HepG2 (cell line): ENCODE results near the gene TRAPPC12. TPM values are rescaled to one million over a fixed set of nuclear protein-coding genes. Genes with fewer than 3 reads are reported as not detected.

Experiments
- KMT2A ChIP-seq: sonication (generic); formaldehyde crosslinking; IDR thresholded peaks from 2 replicates; pipeline ENCODE4 v1.4.0; 2020; ENCODE audit warnings: missing genetic modification reagents
- POLR2AphosphoS2 ChIP-seq: IDR thresholded peaks from 2 replicates; pipeline ENCODE4 v1.6.1; 2011; ENCODE audit warnings: low read depth, low read length, improper control_type of control experiment
- RNF2 ChIP-seq: fragments of 450-650 bp; conservative IDR thresholded peaks from 2 replicates; pipeline ENCODE4 v1.6.1; 2016; ENCODE audit warnings: low read depth
- ZIK1 ChIP-seq: sonication (generic); formaldehyde crosslinking; IDR thresholded peaks from 2 replicates; pipeline ENCODE4 v1.5.0; 2020; ENCODE audit warnings: mild to moderate bottlenecking, low read depth, missing genetic modification reagents, borderline replicate concordance
- ZNF552 ChIP-seq: sonication (generic); formaldehyde crosslinking; IDR thresholded peaks from 2 replicates; pipeline ENCODE4 v1.9.0; 2022; ENCODE audit warnings: missing genetic modification reagents, mild to moderate bottlenecking, borderline replicate concordance
- polyA plus RNA-seq, 8 experiments: library from polyadenylated mRNA; depleted of rRNA in 3 of 8; stranded (reverse) in 7 of 8; unstranded in 1 of 8; fragments of >200 nt; fragmentation: Illumina TruSeq in 4 of 8; extraction: Trizol in 4 of 8; gene quantifications; 2 replicates each; pipeline versions ENCODE4 v1.2.1 to v1.2.3, GENCODE V29; 2011 to 2016; ENCODE audit warnings: low read depth in 4 of 8, missing spikeins in 1 of 8, mixed read lengths in 1 of 8; ENCODE audit not compliant: insufficient read depth in 1 of 8
- total RNA-seq, 5 experiments: library from RNA; depleted of rRNA; stranded (reverse); fragments of >200 nt; fragmentation: Illumina TruSeq; extraction: Trizol; gene quantifications; 2 replicates each; pipeline ENCODE4 v1.2.3, GENCODE V29; 2016; ENCODE audit warnings: low read depth in 1 of 5
- TF ChIP-seq, protein P1 (sequence below): sonication (generic); formaldehyde crosslinking; IDR thresholded peaks from 2 replicates; pipeline ENCODE4 v1.4.0; 2020; ENCODE audit warnings: missing genetic modification reagents
- TF ChIP-seq, protein P2 (sequence below): sonication (generic); formaldehyde crosslinking; IDR thresholded peaks from 2 replicates; pipeline ENCODE4 v1.4.0; 2020; ENCODE audit warnings: missing genetic modification reagents, borderline replicate concordance
- TF ChIP-seq, protein P3 (sequence below): IDR thresholded peaks from 2 replicates; pipeline ENCODE4 v1.6.1; 2012; ENCODE audit warnings: low read length, improper control_type of control experiment
- TF ChIP-seq, protein P4 (sequence below): sonication (generic); formaldehyde crosslinking; IDR thresholded peaks from 2 replicates; pipeline ENCODE4 v1.4.0; 2020; ENCODE audit warnings: missing genetic modification reagents
- TF ChIP-seq, protein P5 (sequence below): sonication (generic); formaldehyde crosslinking; IDR thresholded peaks from 2 replicates; pipeline ENCODE4 v1.5.1; 2020; ENCODE audit warnings: missing genetic modification reagents, mild to moderate bottlenecking, borderline replicate concordance

Gene TRAPPC12
- total and polyA plus RNA-seq, 2 of the 13 experiments (the other 11 are each of a cell fraction or from before 2014, with no cell fraction given): 46.4 to 97.7 TPM

DNA sequence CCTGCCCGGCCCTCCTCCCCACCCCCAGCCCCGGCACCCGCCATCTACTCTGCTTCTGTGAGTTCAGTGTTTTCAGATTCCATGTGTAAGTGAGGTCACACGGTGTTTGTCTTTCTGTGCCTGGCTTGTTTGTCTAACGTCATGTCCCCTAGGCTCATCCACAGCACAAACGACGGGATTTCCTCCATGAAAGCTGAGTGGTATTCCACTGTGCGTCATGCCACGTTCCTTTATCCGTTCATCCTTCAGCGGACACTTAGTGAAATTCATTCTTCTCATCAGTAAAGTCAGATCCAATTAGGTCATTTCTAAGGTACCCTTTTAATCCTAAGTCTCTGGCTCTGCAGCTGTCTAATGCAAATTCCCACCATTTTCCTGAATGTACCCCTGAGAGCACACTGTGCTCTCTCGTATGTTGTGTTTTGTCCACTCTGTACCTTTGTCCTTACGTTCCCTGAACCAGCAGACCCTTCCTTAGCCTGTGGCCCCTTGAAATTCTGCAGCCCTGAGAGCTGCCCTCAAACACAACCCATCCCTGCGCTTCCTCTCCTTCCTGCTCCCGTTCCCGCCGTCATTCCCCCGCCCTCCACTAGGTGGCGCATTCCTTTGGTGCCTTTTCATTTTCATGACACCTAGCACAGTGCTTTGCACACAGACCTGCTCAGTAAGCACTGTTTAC, 44.1 kb downstream of the TRAPPC12 start (continued):
- TF ChIP-seq, protein P1, sequence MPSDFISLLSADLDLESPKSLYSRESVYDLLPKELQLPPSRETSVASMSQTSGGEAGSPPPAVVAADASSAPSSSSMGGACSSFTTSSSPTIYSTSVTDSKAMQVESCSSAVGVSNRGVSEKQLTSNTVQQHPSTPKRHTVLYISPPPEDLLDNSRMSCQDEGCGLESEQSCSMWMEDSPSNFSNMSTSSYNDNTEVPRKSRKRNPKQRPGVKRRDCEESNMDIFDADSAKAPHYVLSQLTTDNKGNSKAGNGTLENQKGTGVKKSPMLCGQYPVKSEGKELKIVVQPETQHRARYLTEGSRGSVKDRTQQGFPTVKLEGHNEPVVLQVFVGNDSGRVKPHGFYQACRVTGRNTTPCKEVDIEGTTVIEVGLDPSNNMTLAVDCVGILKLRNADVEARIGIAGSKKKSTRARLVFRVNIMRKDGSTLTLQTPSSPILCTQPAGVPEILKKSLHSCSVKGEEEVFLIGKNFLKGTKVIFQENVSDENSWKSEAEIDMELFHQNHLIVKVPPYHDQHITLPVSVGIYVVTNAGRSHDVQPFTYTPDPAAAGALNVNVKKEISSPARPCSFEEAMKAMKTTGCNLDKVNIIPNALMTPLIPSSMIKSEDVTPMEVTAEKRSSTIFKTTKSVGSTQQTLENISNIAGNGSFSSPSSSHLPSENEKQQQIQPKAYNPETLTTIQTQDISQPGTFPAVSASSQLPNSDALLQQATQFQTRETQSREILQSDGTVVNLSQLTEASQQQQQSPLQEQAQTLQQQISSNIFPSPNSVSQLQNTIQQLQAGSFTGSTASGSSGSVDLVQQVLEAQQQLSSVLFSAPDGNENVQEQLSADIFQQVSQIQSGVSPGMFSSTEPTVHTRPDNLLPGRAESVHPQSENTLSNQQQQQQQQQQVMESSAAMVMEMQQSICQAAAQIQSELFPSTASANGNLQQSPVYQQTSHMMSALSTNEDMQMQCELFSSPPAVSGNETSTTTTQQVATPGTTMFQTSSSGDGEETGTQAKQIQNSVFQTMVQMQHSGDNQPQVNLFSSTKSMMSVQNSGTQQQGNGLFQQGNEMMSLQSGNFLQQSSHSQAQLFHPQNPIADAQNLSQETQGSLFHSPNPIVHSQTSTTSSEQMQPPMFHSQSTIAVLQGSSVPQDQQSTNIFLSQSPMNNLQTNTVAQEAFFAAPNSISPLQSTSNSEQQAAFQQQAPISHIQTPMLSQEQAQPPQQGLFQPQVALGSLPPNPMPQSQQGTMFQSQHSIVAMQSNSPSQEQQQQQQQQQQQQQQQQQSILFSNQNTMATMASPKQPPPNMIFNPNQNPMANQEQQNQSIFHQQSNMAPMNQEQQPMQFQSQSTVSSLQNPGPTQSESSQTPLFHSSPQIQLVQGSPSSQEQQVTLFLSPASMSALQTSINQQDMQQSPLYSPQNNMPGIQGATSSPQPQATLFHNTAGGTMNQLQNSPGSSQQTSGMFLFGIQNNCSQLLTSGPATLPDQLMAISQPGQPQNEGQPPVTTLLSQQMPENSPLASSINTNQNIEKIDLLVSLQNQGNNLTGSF (CRISPR knock-in tag): no peak
- TF ChIP-seq, protein P2, sequence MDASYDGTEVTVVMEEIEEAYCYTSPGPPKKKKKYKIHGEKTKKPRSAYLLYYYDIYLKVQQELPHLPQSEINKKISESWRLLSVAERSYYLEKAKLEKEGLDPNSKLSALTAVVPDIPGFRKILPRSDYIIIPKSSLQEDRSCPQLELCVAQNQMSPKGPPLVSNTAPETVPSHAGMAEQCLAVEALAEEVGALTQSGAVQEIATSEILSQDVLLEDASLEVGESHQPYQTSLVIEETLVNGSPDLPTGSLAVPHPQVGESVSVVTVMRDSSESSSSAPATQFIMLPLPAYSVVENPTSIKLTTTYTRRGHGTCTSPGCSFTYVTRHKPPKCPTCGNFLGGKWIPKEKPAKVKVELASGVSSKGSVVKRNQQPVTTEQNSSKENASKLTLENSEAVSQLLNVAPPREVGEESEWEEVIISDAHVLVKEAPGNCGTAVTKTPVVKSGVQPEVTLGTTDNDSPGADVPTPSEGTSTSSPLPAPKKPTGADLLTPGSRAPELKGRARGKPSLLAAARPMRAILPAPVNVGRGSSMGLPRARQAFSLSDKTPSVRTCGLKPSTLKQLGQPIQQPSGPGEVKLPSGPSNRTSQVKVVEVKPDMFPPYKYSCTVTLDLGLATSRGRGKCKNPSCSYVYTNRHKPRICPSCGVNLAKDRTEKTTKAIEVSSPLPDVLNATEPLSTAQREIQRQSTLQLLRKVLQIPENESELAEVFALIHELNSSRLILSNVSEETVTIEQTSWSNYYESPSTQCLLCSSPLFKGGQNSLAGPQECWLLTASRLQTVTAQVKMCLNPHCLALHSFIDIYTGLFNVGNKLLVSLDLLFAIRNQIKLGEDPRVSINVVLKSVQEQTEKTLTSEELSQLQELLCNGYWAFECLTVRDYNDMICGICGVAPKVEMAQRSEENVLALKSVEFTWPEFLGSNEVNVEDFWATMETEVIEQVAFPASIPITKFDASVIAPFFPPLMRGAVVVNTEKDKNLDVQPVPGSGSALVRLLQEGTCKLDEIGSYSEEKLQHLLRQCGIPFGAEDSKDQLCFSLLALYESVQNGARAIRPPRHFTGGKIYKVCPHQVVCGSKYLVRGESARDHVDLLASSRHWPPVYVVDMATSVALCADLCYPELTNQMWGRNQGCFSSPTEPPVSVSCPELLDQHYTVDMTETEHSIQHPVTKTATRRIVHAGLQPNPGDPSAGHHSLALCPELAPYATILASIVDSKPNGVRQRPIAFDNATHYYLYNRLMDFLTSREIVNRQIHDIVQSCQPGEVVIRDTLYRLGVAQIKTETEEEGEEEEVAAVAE (CRISPR knock-in tag): no peak; the same call in 1 of the 2 replicates
- TF ChIP-seq ZNF552 (no peak), KMT2A (CRISPR knock-in tag) (no peak), POLR2AphosphoS2 (no peak), ZIK1 (CRISPR knock-in tag) (no peak), RNF2 (no peak)
- TF ChIP-seq, protein P3, sequence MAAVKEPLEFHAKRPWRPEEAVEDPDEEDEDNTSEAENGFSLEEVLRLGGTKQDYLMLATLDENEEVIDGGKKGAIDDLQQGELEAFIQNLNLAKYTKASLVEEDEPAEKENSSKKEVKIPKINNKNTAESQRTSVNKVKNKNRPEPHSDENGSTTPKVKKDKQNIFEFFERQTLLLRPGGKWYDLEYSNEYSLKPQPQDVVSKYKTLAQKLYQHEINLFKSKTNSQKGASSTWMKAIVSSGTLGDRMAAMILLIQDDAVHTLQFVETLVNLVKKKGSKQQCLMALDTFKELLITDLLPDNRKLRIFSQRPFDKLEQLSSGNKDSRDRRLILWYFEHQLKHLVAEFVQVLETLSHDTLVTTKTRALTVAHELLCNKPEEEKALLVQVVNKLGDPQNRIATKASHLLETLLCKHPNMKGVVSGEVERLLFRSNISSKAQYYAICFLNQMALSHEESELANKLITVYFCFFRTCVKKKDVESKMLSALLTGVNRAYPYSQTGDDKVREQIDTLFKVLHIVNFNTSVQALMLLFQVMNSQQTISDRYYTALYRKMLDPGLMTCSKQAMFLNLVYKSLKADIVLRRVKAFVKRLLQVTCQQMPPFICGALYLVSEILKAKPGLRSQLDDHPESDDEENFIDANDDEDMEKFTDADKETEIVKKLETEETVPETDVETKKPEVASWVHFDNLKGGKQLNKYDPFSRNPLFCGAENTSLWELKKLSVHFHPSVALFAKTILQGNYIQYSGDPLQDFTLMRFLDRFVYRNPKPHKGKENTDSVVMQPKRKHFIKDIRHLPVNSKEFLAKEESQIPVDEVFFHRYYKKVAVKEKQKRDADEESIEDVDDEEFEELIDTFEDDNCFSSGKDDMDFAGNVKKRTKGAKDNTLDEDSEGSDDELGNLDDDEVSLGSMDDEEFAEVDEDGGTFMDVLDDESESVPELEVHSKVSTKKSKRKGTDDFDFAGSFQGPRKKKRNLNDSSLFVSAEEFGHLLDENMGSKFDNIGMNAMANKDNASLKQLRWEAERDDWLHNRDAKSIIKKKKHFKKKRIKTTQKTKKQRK: no peak
- TF ChIP-seq, protein P4, sequence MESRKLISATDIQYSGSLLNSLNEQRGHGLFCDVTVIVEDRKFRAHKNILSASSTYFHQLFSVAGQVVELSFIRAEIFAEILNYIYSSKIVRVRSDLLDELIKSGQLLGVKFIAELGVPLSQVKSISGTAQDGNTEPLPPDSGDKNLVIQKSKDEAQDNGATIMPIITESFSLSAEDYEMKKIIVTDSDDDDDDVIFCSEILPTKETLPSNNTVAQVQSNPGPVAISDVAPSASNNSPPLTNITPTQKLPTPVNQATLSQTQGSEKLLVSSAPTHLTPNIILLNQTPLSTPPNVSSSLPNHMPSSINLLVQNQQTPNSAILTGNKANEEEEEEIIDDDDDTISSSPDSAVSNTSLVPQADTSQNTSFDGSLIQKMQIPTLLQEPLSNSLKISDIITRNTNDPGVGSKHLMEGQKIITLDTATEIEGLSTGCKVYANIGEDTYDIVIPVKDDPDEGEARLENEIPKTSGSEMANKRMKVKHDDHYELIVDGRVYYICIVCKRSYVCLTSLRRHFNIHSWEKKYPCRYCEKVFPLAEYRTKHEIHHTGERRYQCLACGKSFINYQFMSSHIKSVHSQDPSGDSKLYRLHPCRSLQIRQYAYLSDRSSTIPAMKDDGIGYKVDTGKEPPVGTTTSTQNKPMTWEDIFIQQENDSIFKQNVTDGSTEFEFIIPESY (CRISPR knock-in tag): peak; percentile 89
- TF ChIP-seq, protein P5, sequence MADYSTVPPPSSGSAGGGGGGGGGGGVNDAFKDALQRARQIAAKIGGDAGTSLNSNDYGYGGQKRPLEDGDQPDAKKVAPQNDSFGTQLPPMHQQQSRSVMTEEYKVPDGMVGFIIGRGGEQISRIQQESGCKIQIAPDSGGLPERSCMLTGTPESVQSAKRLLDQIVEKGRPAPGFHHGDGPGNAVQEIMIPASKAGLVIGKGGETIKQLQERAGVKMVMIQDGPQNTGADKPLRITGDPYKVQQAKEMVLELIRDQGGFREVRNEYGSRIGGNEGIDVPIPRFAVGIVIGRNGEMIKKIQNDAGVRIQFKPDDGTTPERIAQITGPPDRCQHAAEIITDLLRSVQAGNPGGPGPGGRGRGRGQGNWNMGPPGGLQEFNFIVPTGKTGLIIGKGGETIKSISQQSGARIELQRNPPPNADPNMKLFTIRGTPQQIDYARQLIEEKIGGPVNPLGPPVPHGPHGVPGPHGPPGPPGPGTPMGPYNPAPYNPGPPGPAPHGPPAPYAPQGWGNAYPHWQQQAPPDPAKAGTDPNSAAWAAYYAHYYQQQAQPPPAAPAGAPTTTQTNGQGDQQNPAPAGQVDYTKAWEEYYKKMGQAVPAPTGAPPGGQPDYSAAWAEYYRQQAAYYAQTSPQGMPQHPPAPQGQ (CRISPR knock-in tag): no peak
